Fibroblast of the aortic adventitia (primary cell): Measurements from ENCODE around the gene HOXB4. TPM values are rescaled to one million over a fixed set of nuclear protein-coding genes. Genes with fewer than 3 reads are reported as not detected.

ENCODE experiments used
- DNase-seq: peaks from one replicate; pipeline ENCODE4 v3.0.0-alpha.2; 2010; ENCODE audit warnings: low read depth
- H3K4me3 ChIP-seq: 2 replicates; pipeline ENCODE4 v1.5.1; 2011; ENCODE audit warnings: low read depth, mild to moderate bottlenecking, control low read depth, low read length, moderate library complexity
- total RNA-seq: library from RNA; depleted of rRNA; stranded (reverse); fragments of >200 nt; gene quantifications from 2 replicates; pipeline ENCODE4 v1.2.3, GENCODE V29; 2012; ENCODE audit warnings: low replicate concordance
- TF ChIP-seq, protein P1 (sequence below): IDR thresholded peaks from 2 replicates; pipeline ENCODE4 v1.5.1; 2011; ENCODE audit warnings: mild to moderate bottlenecking, low read length, control low read depth, inconsistent platforms; ENCODE audit not compliant: insufficient read depth

The HOXB4 gene
- total RNA-seq, 1 donor: 3.8 TPM

DNA sequence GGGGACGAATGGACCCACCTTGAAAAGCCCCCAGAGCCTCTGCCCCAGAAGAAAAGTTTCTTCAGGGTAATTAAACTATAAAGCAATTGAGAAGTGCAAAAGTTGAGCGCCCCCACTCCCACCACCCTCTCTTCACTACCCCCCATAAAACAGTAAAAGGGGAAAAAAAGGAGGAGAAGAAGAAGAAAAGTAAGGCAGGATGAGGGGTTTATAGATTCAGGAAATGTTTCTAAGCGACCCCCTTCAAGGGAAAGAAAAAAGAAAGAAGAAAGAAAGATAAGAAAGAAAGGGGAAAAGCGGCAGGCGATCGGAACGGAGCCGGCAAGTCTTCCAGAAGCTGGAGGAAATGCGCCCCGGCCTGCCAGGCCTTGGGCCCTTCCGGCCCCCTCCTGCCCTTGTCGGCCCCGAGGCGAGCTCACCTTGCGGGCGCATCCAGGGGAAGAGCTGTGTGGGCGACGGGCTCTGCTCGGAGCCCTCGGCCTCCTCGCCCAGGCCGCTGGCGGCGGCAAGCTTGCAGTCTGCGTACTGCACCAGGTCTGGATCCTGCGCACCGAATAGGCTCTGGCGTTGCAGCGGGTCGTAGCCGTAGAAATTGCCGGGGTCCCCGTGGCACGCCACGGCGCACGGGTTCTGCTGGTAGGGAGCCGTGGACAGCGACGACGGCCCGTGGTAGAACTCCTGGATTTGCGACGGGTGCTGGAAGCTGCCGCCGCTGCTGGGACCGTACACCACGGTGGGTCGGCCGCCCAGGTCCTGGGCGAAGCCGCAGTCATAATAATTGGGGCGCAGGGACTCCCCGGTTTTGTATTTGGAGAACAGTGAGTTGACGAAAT, 35.9 kb upstream of the HOXB4 start:
- H3K4me3 ChIP-seq: no peak overlapping the region
- DNase-seq: no peak
- TF ChIP-seq, protein P1, sequence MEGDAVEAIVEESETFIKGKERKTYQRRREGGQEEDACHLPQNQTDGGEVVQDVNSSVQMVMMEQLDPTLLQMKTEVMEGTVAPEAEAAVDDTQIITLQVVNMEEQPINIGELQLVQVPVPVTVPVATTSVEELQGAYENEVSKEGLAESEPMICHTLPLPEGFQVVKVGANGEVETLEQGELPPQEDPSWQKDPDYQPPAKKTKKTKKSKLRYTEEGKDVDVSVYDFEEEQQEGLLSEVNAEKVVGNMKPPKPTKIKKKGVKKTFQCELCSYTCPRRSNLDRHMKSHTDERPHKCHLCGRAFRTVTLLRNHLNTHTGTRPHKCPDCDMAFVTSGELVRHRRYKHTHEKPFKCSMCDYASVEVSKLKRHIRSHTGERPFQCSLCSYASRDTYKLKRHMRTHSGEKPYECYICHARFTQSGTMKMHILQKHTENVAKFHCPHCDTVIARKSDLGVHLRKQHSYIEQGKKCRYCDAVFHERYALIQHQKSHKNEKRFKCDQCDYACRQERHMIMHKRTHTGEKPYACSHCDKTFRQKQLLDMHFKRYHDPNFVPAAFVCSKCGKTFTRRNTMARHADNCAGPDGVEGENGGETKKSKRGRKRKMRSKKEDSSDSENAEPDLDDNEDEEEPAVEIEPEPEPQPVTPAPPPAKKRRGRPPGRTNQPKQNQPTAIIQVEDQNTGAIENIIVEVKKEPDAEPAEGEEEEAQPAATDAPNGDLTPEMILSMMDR: no peak

DNA sequence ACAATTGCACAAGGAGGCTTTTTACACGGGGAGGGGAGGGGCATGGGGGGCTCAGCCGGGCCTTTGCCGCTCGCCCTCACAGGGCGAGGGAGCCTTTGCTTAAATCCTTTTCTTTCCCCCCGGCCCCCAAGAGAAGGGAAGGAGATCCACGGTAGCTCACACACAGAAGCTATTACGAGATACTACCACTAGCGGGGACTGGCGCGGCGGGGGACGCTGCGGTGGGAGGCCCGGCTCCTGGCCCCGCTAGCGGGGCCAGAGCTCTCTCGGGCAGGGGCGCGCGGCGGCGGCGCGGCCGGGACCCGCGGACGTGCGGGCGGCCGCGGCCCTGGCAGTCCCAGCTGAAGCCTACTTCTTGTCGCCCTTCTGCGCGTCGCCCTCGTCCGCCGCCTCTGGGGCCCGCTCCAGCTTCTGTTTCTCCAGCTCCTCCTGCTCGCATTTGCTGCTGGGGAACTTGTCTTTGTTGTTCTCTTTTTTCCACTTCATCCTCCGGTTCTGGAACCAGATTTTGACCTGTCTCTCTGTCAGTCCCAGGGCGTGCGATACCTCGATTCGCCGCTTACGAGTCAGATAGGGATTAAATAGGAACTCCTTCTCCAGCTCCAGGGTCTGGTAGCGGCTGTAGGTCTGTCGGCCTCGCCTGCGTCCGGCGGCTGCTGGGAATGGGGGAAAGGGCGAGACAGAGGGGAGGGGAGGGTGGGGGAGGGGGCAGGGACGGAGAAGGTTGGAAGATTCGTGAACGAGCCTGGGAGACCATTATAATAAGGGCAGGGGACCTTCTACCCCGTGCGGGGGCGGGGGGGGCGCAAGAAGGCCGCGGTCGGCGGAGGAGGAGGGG, 34.9 kb upstream of the HOXB4 start:
- DNase-seq: no peak

DNA sequence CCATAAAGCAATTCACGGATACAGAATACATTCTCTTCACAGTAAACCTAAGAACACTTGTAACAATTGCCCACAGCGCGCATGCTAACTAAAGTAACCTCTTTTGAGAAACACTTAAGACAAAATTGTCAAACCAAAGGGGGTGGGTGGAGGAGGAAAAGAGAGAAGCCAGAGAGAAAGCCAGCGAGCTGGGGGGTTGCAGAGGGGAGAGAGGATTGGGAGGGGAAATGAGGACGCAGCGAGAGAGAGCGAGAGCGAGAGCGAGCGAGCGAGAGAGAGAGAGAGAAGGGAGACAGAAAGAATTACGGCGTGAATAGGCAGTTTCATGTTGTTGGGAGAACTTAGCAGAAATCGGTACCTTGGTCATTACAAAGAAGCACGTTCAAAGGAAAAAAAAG, 34.3 kb upstream of the HOXB4 start:
- DNase-seq: no peak
- no peak overlapping the region for H3K4me3 ChIP-seq

More for the DNA sequence above, 34.9 kb upstream of the HOXB4 start:
- TF ChIP-seq, protein P1: peak; percentile 38
- peak overlapping the region; percentile 35 for H3K4me3 ChIP-seq

DNA sequence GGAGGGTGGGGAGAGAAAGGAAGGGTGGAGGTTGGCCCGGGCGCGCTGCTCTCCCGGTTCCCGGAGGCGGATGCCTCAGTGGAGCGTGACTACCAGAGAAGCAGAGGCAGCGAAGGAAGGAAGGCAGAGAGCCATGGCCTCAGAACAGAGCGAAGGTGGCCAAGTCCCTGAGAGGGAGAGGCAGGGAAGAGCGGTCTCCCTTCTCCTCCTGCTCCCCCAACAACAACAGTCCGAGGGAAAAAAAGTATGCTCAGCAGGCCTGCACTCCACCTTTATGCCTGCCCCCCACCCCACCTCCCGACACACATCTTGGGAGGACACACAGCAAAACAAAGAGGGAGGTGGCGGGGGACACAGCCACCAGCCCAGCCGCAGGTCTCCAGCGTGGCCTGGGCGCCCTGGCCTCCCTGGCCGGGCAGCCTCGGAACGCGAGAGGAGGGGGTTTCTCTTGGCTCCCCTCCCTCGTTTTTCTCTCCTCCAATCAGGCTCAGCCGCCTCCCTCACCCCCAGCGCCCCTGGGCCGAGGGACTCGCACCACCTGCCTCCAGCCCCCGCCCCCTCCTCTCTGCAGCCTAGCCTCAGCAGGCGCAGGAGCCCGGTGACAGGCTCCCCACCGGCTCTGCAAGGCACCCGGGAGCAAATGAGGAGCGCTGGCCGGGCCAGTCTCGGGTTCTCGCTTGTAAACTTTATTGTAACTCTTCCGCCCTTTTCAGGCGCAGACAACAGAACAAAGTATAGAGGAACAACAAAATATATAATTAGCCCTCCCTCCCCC, 33.7 kb upstream of the HOXB4 start:
- DNase-seq: no peak
- H3K4me3 ChIP-seq: no peak overlapping the region
- TF ChIP-seq, protein P1: no peak

More for the DNA sequence above, 34.3 kb upstream of the HOXB4 start:
- TF ChIP-seq, protein P1: no peak

DNA sequence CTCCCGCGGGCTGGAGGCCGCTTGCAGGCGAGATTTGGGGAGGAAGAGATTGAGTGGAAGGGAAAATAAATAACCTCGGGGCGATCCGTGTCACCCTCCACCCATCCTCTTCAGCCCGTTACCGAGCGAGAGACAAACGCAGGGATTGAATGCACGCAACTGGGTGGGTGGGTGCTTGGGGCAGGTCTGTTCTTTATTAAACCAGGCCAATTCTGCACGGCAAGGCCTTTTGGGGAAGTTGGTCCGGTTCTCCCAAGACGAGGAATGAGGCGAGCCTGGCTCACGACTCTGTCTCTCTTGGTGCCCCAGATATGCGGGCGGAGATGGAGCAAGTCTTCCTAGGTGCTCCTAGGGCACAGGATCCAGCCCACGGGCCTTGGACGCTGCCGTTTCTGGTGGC, 33.1 kb upstream of the HOXB4 start:
- TF ChIP-seq, protein P1: no peak
- DNase-seq: no peak
- H3K4me3 ChIP-seq: peak overlapping the region; percentile 55
